ENCODE measurements around the gene SPATS2L. TPM values are rescaled to one million over a fixed set of nuclear protein-coding genes. Genes with fewer than 3 reads are reported as not detected.

SPATS2L gene
- total RNA-seq, 4 donors from 2014 or later: 60.7 to 81.3 (median 61.3) TPM

- no peak for TF ChIP-seq POLR2A (IDR thresholded peaks at IDR 0.05)
- TF ChIP-seq CTCF (IDR thresholded peaks at IDR 0.05): no peak
- H3K4me3 ChIP-seq (ENCODE audit: low read depth, poor library complexity, severe bottlenecking): no peak overlapping the region
- no peak for DNase-seq (ENCODE audit: low spot score in 2 of 2)
- intact Hi-C loops (cut with DNase I; ENCODE audit: low total_unique reads): no loop called here
- 82% methylated on average over 4 of the region's 4 CpGs for WGBS, 2 donors
These were observed 128.9 kb downstream of the SPATS2L start for GRCh38 chr2:200435379-200435778.

DNA sequence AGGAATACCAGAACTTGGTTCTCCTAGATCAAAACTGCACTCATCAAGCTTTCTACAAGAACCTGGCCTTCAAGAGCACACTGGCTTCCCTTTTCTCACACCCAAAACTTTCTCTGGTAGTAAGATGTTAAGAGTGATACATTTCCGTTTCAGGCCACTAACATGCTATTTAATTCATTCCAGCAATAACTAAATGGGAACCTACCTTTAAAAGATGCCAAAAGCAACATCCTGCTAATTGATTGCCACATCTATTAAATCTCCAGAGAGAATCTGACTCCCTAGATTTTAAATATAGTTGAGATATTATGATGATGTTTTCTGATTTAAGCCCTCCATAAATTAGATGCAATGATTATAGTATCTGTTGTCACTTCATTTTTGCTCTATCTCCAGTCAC, 131.8 kb downstream of the SPATS2L start:
- DNase-seq (ENCODE audit: low spot score in 2 of 2): no peak
- intact Hi-C loops (cut with DNase I; ENCODE audit: low total_unique reads): no loop called here
- 58 to 65% methylated on average over 1 of the region's 1 CpG for WGBS, 2 donors
- no peak for TF ChIP-seq CTCF (IDR thresholded peaks at IDR 0.05)
- H3K4me3 ChIP-seq (ENCODE audit: low read depth, poor library complexity, severe bottlenecking): no peak overlapping the region

DNA sequence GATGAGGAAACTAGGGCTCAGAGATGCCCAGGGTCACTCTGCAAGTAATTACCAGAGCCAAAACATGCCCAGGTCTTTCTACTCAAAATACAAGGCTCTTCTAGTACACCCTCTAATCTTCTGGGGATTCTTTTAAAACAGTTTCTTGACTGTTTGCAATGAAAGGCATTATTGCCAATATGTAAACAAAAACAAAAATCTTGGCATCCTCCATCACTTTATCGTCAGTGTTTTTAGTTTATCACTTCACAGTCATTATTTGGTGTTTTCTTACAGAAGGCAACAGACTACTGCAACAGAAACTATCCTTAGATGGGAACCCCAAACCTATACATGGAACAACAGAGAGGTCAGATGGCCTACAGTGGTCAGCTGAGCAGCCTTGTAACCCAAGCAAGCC, 132.4 kb downstream of the SPATS2L start:
- intact Hi-C loops (cut with DNase I; ENCODE audit: low total_unique reads): no loop called here
- no peak overlapping the region for H3K4me3 ChIP-seq (ENCODE audit: low read depth, poor library complexity, severe bottlenecking)
- 74% methylated on average over 1 of the region's 1 CpG for WGBS, 2 donors
- TF ChIP-seq POLR2A (IDR thresholded peaks at IDR 0.05): no peak
- TF ChIP-seq CTCF (IDR thresholded peaks at IDR 0.05): no peak
- no peak for DNase-seq (ENCODE audit: low spot score in 2 of 2)

DNA sequence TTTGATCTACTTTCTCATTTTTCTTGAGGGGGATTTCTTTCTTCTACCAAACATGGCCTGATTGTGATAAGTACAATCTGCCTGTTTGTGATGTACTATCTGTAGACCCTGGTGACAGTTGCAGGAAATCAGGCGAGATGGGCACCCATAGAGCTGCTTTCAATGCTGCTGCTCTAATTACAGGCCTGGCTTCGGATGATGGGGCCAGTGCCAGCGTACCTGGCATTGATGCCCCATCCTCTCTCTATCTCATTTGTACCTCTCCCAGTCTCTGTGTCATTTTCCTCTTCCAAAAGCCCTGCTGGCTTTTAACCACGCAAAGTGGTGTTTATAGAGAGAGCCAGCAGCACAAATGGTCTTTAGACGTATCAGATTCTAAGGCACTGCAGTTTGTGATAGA, 133.5 kb downstream of the SPATS2L start:
- no peak for DNase-seq (ENCODE audit: low spot score in 2 of 2)
- 99 to 100% methylated on average over 5 of the region's 5 CpGs for WGBS, 2 donors
- TF ChIP-seq CTCF (IDR thresholded peaks at IDR 0.05) (no peak), POLR2A (IDR thresholded peaks at IDR 0.05) (no peak)
- H3K4me3 ChIP-seq (ENCODE audit: low read depth, poor library complexity, severe bottlenecking): no peak overlapping the region
- intact Hi-C loops (cut with DNase I; ENCODE audit: low total_unique reads): no loop called here

- intact Hi-C loops (cut with DNase I; ENCODE audit: low total_unique reads): no loop called here
- no peak for TF ChIP-seq CTCF (IDR thresholded peaks at IDR 0.05)
- TF ChIP-seq POLR2A (IDR thresholded peaks at IDR 0.05): no peak
- DNase-seq (ENCODE audit: low spot score in 2 of 2): no peak
- H3K4me3 ChIP-seq (ENCODE audit: low read depth, poor library complexity, severe bottlenecking): no peak overlapping the region
- WGBS, 2 donors: 68 to 85% methylated on average over 1 of the region's 1 CpG
These were observed 136.0 kb downstream of the SPATS2L start for GRCh38 chr2:200442471-200442870.

DNA sequence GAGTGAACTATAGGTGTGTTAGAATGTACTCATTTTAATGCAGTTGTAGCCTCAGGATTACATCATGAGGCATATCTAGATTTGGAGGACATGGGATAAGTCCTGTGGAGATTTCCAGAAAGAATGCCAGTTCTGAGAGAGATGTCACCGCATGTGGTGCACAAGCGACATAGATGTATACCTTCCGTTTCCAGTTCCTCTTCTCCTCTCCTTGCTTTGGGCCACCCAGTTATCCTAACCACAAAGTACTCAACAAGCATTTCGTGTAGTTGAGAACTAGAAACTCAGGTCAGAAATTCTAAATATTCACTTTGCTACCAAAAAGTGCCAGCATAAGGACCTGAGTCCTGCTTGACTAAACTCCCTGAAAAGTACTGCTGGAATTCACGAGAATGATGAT, 136.9 kb downstream of the SPATS2L start:
- no peak for DNase-seq (ENCODE audit: low spot score in 2 of 2)
- 65 to 69% methylated on average over 5 of the region's 5 CpGs for WGBS, 2 donors
- TF ChIP-seq POLR2A (IDR thresholded peaks at IDR 0.05) (no peak), CTCF (IDR thresholded peaks at IDR 0.05) (no peak)
- intact Hi-C loops (cut with DNase I; ENCODE audit: low total_unique reads): no loop called here
- H3K4me3 ChIP-seq (ENCODE audit: low read depth, poor library complexity, severe bottlenecking): no peak overlapping the region

Measured in lower leg skin (tissue), 4 donors.